Ascending aorta (tissue), 2 donors: ENCODE measurements around the gene RAD23B. TPM values are rescaled to one million over a fixed set of nuclear protein-coding genes. Genes with fewer than 3 reads are reported as not detected.

ENCODE experiments used
- DNase-seq, 2 donors: peaks; one replicate each; pipeline ENCODE4 v3.0.0-alpha.2; 2019; ENCODE audit warnings: low spot score in 2 of 2
- H3K27ac ChIP-seq, 2 donors: fragments of 200-600 bp; sonication (generic); one replicate each; pipeline ENCODE4 v1.5.1; 2016 to 2017; ENCODE audit warnings: mild to moderate bottlenecking in 1 of 2
- H3K27me3 ChIP-seq: fragments of 200-600 bp; sonication (generic); one replicate; pipeline ENCODE4 v1.5.1; 2017
- H3K36me3 ChIP-seq, 2 donors: fragments of 200-600 bp; sonication (generic); one replicate each; pipeline ENCODE4 v1.5.1; 2016
- H3K4me1 ChIP-seq, 2 donors: fragments of 200-600 bp; sonication (generic); one replicate each; pipeline ENCODE4 v1.5.1; 2016 to 2017; ENCODE audit warnings: mild to moderate bottlenecking in 1 of 2
- H3K4me3 ChIP-seq, 2 donors: fragments of 200-600 bp; sonication (generic); one replicate each; pipeline ENCODE4 v1.5.1; 2016 to 2017; ENCODE audit warnings: mild to moderate bottlenecking in 1 of 2
- H3K9me3 ChIP-seq, 2 donors: fragments of 200-600 bp; sonication (generic); one replicate each; pipeline ENCODE4 v1.5.1; 2016
- intact Hi-C: fragments of 100-400 bp; cut with DNase I; formaldehyde crosslinking; loops from one replicate; pipeline ENCODE4 v1.15.1; 2023
- total RNA-seq: library from RNA; depleted of rRNA; stranded (reverse); fragments of >200 nt; gene quantifications from one replicate; pipeline ENCODE4 v1.1.0, GENCODE V29; 2016
- TF ChIP-seq, protein P1 (sequence below), 3 experiments: fragments of 200-600 bp in 2 of 3; fragments of 450-650 bp in 1 of 3; sonication (generic) in 2 of 3; IDR thresholded peaks; one replicate each; pipeline ENCODE4 v1.5.1; 2016 to 2019; ENCODE audit warnings: antibody characterized with exemption in 3 of 3, mild to moderate bottlenecking in 1 of 3, moderate library complexity in 1 of 3

Gene RAD23B
- total RNA-seq, 1 donor from 2014 or later = 57.7 TPM

DNA sequence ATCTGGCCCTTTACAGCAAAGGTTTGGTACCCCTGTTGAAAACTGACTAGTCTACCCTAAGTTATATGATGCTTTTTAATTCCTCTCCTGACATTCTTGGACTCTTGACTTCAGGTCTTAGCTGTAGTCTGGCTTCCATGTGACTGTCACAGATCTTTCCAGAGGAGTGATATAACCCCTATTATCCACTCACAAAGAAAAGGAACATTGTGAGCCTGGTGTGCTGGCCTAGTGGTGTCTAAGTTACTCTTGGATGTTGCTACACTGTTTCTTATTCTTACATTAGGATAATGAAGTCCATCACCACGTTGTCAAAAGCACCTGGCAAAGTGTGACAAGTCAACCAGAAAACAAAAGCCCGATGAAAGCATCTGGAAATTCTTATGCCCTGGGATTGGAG, 49.8 kb downstream of the RAD23B start:
- H3K27ac ChIP-seq = no peak overlapping the region
- no peak for DNase-seq
- H3K4me3 ChIP-seq = no peak overlapping the region
- no peaks in the 10 kb centered on the region for H3K9me3 ChIP-seq
- H3K27me3 ChIP-seq = no peaks in the 10 kb centered on the region
- no peaks in the 10 kb centered on the region for H3K4me1 ChIP-seq
- H3K36me3 ChIP-seq = peaks cover 12 to 55% of the 10 kb centered on the region in 2 donors
- TF ChIP-seq, protein P1, sequence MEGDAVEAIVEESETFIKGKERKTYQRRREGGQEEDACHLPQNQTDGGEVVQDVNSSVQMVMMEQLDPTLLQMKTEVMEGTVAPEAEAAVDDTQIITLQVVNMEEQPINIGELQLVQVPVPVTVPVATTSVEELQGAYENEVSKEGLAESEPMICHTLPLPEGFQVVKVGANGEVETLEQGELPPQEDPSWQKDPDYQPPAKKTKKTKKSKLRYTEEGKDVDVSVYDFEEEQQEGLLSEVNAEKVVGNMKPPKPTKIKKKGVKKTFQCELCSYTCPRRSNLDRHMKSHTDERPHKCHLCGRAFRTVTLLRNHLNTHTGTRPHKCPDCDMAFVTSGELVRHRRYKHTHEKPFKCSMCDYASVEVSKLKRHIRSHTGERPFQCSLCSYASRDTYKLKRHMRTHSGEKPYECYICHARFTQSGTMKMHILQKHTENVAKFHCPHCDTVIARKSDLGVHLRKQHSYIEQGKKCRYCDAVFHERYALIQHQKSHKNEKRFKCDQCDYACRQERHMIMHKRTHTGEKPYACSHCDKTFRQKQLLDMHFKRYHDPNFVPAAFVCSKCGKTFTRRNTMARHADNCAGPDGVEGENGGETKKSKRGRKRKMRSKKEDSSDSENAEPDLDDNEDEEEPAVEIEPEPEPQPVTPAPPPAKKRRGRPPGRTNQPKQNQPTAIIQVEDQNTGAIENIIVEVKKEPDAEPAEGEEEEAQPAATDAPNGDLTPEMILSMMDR (IDR thresholded peaks at IDR 0.05) = no peak
- intact Hi-C loops = no loop called here

DNA sequence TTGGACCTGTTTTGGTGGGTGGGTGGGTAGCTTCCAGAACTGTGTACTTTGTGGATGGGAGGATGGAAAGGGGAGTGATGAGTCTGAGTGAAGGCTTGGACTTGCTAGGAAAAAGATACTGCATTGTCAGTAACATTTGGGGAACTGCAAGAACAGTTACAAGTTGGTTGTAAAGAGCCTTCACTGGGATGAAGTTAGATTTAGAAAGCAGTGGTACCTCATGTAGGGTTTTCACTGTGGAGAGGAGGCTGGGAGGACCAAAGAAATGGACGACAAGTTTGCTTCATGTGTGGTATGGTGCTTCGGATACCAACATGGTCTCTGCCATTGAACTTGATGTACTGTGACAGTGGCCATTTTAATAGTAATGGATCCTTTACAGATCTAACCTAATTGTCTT, 50.3 kb downstream of the RAD23B start:
- Histone ChIP-seq H3K4me1 (no peaks in the 10 kb centered on the region), H3K27ac (no peak overlapping the region), H3K9me3 (no peaks in the 10 kb centered on the region), H3K36me3 (peaks cover 12 to 55% of the 10 kb centered on the region in 2 donors), H3K27me3 (no peaks in the 10 kb centered on the region), H3K4me3 (no peak overlapping the region)
- TF ChIP-seq, protein P1 (IDR thresholded peaks at IDR 0.05) = no peak
- DNase-seq = no peak
- intact Hi-C loops = no loop called here

DNA sequence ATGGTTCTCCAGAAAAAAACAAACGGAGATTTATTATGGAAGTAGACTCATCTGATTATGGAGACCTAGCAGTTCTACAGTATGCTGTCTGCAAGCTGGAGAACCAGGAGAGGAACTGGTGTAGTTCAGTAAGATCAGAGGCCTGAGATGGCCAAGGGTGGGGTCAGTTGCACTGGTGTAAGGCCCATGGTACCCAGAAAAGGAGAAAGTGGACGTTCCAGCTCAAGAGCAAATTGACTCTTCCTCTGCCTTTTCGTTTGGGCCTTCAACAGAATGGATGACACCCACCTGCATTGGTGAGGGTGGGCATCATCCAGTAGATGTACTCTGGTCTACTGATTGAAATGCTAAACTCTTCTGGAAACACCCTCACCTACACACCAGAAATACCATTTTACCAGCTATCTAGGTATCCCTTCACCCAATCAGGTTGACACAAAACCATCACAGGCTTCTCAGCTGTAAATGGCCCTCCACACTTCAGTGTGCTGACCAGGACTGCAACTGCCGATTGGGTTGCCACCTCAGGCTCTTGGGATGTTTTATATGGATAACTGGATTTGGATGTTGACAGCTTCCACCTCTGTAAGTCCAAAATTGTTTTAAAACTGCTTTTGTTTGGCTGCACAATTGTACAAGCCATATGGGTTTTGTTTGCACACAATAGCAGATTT, 51.2 kb downstream of the RAD23B start:
- Histone ChIP-seq H3K4me1 (no peaks in the 10 kb centered on the region), H3K9me3 (no peaks in the 10 kb centered on the region), H3K27me3 (no peaks in the 10 kb centered on the region), H3K27ac (no peak overlapping the region), H3K4me3 (no peak overlapping the region), H3K36me3 (peaks cover 12 to 54% of the 10 kb centered on the region in 2 donors)
- TF ChIP-seq, protein P1 (IDR thresholded peaks at IDR 0.05) = no peak
- intact Hi-C loops = no loop called here
- DNase-seq = no peak

DNA sequence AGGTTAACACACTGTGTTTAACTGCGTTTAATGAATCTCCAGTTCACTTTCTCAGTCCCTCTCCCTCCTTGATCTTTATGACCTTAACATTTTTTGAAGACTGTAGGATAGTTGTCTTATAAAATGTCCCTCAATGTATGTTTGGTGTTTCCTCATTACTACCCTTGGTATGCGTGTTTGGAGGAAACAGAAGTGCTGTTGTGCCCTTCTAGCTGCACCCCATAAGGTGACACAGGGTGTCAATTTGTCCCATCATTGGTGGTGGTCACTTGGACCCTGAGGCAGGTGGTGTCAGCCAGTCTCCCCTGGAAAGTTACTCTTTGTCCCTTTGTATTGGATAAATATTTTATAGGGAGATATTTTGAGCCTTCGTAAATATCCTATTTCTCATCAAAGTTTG, 52.3 kb downstream of the RAD23B start:
- DNase-seq = no peak
- TF ChIP-seq, protein P1 (IDR thresholded peaks at IDR 0.05) = no peak
- H3K9me3 ChIP-seq = no peaks in the 10 kb centered on the region
- no peak overlapping the region for H3K27ac ChIP-seq
- H3K27me3 ChIP-seq = no peaks in the 10 kb centered on the region
- no peak overlapping the region for H3K4me3 ChIP-seq
- intact Hi-C loops = no loop called here
- H3K4me1 ChIP-seq = no peaks in the 10 kb centered on the region
- H3K36me3 ChIP-seq = peaks cover 12 to 43% of the 10 kb centered on the region in 2 donors

DNA sequence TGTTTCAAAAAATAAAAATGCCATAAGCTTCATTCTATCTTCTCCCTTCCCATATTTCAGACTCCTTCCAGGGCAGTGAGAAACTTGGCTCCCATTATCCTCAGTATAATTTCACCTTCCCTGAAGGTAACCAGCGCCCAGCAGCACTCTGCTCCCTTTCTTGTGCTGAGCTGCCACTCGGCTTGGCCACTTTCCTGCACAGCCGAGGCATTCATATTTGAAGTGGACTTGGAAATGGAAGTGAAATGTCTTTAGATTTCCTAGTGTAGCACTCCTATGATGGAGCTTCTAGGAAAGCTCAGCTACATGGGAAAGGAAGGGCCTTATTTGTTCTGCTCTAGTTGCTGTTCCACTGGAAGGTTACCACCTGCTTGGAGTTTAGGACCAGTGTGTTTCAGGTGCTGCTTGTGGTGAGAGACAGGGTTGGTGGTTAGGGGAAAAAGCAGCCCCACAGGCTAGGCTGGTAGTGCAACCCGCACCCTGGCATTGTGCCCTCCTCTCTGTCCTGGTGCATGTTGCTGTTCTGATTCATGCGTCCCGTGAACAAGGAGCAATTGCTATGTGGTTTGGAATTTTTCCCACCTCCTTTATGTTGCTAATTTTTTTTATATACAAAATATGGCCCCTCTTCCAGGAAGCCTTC, 53.8 kb downstream of the RAD23B start:
- Histone ChIP-seq H3K36me3 (peaks cover 12 to 28% of the 10 kb centered on the region in 2 donors), H3K27ac (peak overlapping the region; percentile 3 to 42), H3K9me3 (no peaks in the 10 kb centered on the region), H3K4me1 (no peaks in the 10 kb centered on the region), H3K4me3 (no peak overlapping the region), H3K27me3 (no peaks in the 10 kb centered on the region)
- no peak for DNase-seq
- intact Hi-C loops = no loop called here
- TF ChIP-seq, protein P1 (IDR thresholded peaks at IDR 0.05) = no peak
